ENCODE data around the gene SLC6A11.

The SLC6A11 gene

GRCh38 chr3:10981031-10981430, 165.0 kb downstream of the SLC6A11 start:
- DNase-seq (ENCODE audit: low read depth): no peak

GRCh38 chr3:10981961-10982360, 165.9 kb downstream of the SLC6A11 start:
- DNase-seq (ENCODE audit: low read depth): no peak

GRCh38 chr3:10982782-10983181, 166.8 kb downstream of the SLC6A11 start:
- no peak for DNase-seq (ENCODE audit: low read depth)

GRCh38 chr3:10983219-10983916, 167.3 kb downstream of the SLC6A11 start:
- no peak for DNase-seq (ENCODE audit: low read depth)

- no peak for DNase-seq (ENCODE audit: low read depth)
Observed at GRCh38 chr3:10984371-10984896, 168.4 kb downstream of the SLC6A11 start.

GRCh38 chr3:10985181-10985580, 169.2 kb downstream of the SLC6A11 start:
- no peak for DNase-seq (ENCODE audit: low read depth)

GRCh38 chr3:10986592-10986991, 170.6 kb downstream of the SLC6A11 start:
- no peak for DNase-seq (ENCODE audit: low read depth)

- no peak for DNase-seq (ENCODE audit: low read depth)
Observed at GRCh38 chr3:10988001-10988665, 172.1 kb downstream of the SLC6A11 start.

- DNase-seq (ENCODE audit: low read depth): no peak
Observed at GRCh38 chr3:10988991-10989484, 173.0 kb downstream of the SLC6A11 start.

Measured in stimulated activated CD8-positive, alpha-beta memory T cell treated with anti-CD3 and anti-CD28 coated beads, Interleukin-4, amount 100 ng/mL, for 24 hours (primary cell).